ENCODE results near the gene SELENOP. TPM values are rescaled to one million over a fixed set of nuclear protein-coding genes. Genes with fewer than 3 reads are reported as not detected.

SELENOP gene
- total and polyA plus RNA-seq, 2 of the 8 experiments (the other 6 are each of a cell fraction or from before 2014, with no cell fraction given), result 5.5 to 19.4 TPM

DNA sequence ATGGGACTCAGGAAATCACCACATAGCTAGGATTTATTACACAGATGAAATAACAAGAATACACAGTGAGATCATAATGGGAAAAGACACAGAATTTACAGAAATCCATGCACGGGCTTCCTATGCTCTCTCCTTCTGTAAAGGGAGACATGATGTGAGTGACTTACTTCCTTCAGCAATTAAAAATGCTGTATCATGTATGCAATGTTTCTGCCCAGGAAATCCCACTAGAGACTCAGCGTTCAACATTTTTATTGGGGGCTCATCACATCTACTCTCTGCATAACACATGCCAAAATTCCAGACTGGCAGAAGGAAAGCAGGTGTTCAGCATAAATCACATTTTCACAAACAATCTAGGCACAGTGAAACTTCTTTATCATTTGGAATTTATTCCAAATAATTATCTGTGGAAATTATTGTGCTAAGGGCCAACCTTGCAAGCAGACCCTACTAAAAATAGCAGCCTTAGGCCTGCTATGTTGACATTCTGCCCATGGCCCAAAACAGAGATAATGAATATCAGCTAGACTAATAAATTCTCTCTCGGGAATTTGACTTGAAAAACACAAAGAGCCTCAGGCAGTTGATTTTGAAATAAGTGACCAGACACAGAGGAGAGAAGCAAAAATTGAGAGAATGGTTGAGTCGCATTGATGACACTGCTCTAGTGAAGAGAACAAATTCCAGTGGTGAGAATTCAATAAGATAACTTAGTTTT, 31.4 kb upstream of the SELENOP start (continued):
- TF ChIP-seq, protein P1, sequence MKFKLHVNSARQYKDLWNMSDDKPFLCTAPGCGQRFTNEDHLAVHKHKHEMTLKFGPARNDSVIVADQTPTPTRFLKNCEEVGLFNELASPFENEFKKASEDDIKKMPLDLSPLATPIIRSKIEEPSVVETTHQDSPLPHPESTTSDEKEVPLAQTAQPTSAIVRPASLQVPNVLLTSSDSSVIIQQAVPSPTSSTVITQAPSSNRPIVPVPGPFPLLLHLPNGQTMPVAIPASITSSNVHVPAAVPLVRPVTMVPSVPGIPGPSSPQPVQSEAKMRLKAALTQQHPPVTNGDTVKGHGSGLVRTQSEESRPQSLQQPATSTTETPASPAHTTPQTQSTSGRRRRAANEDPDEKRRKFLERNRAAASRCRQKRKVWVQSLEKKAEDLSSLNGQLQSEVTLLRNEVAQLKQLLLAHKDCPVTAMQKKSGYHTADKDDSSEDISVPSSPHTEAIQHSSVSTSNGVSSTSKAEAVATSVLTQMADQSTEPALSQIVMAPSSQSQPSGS (IDR thresholded peaks at IDR 0.05; ENCODE audit: low read length), result no peak
- no peak for TF ChIP-seq RNF2 (IDR thresholded peaks at IDR 0.05; ENCODE audit: borderline replicate concordance, low read depth, low read length, missing control alignments, poor library complexity, severe bottlenecking)
- no peak for TF ChIP-seq PHF8 (conservative IDR thresholded peaks at IDR 0.05; ENCODE audit: low read depth, low read length)
